Heart left ventricle (tissue), 16 donors: Measurements from ENCODE around the gene TBXA2R. TPM values are rescaled to one million over a fixed set of nuclear protein-coding genes. Genes with fewer than 3 reads are reported as not detected.

ENCODE experiments used
- ATAC-seq, 4 donors: fragments of 200-7000 bp; cut with Tn5 transposase; one replicate each; pipeline ENCODE4 v1.9.1; 2020 to 2022; ENCODE audit warnings: moderate library complexity in 4 of 4, mild to moderate bottlenecking in 3 of 4, moderate number of reproducible peaks in 1 of 4
- DNase-seq, 5 donors: peaks; one replicate each; pipeline ENCODE4 v3.0.0-alpha.2; 2020
- H3K27ac ChIP-seq, 12 donors: fragments of 200-600 bp; sonication (generic) in 4 of 12; one replicate each; pipeline versions ENCODE4 v1.5.0 to v1.8.0; 2016 to 2022; ENCODE audit warnings: mild to moderate bottlenecking in 2 of 12
- H3K27me3 ChIP-seq, 9 donors: fragments of 200-600 bp; sonication (generic) in 2 of 9; one replicate each; pipeline versions ENCODE4 v1.5.1 to v1.8.0; 2016 to 2022; ENCODE audit warnings: mild to moderate bottlenecking in 3 of 9
- H3K36me3 ChIP-seq, 9 donors: fragments of 200-600 bp; sonication (generic) in 2 of 9; one replicate each; pipeline versions ENCODE4 v1.5.0 to v1.8.0; 2018 to 2022; ENCODE audit warnings: mild to moderate bottlenecking in 2 of 9
- H3K4me1 ChIP-seq, 12 donors: fragments of 200-600 bp; sonication (generic) in 4 of 12; one replicate each; pipeline versions ENCODE4 v1.5.0 to v1.8.0; 2016 to 2022; ENCODE audit warnings: mild to moderate bottlenecking in 3 of 12
- H3K4me3 ChIP-seq, 12 donors: fragments of 200-600 bp; sonication (generic) in 4 of 12; one replicate each; pipeline versions ENCODE4 v1.5.0 to v1.8.0; 2017 to 2022; ENCODE audit warnings: mild to moderate bottlenecking in 9 of 12, moderate library complexity in 4 of 12
- H3K9me3 ChIP-seq, 12 donors: fragments of 200-600 bp; sonication (generic) in 4 of 12; one replicate each; pipeline versions ENCODE4 v1.5.0 to v1.8.0; 2016 to 2022; ENCODE audit warnings: mild to moderate bottlenecking in 1 of 12
- POLR2A ChIP-seq, 2 donors: fragments of 450-650 bp; IDR thresholded peaks; one replicate each; pipeline ENCODE4 v1.6.1; 2017; ENCODE audit warnings: antibody characterized with exemption in 2 of 2, mild to moderate bottlenecking in 2 of 2, moderate library complexity in 2 of 2
- WGBS, 4 donors: extraction: QIAGEN DNeasy Blood & Tissue Kit in 2 of 4; methylation state at CpG; one replicate each; pipeline versions ENCODE4 v1.1.5 to v1.1.7; 2013 to 2018; 5-methylcytosine and 5-hydroxymethylcytosine counted together
- intact Hi-C, 10 donors: fragments of 100-400 bp; cut with DNase I; formaldehyde crosslinking; loops; one replicate each; pipeline versions ENCODE4 v1.11.1 to v1.14.2; 2022
- polyA plus RNA-seq, 2 donors: library from polyadenylated mRNA; stranded (reverse); fragments of 200-250 nt; gene quantifications; one replicate each; pipeline ENCODE4 v1.2.3, GENCODE V29; 2013
- total RNA-seq, 9 donors: library from RNA; depleted of rRNA in 2 of 9; stranded (reverse); fragments of >200 nt in 2 of 9; fragmentation: NEBNext Ultra II Directional in 3 of 9; extraction: Animal tissue kit (Norgen Biotek cat#: 25700) in 3 of 9; gene quantifications; one replicate each; pipeline versions ENCODE4 v1.1.0 to v1.2.4, GENCODE V29; 2016 to 2023
- TF ChIP-seq, protein P1 (sequence below), 12 donors: fragments of 200-600 bp; sonication (generic) in 4 of 12; IDR thresholded peaks; one replicate each; pipeline versions ENCODE4 v1.5.0 to v1.8.0; 2018 to 2022; ENCODE audit warnings: antibody characterized with exemption in 12 of 12, mild to moderate bottlenecking in 5 of 12
- donor health status: ischemic (EF 13 %, LVEDD 7.1; RV severe dilation, severe dysfunction).
- donor health status: healthy with polysubstance abuse.
- donor health status: DM: no; HTN: yes; CAD: no.
- donor health status: DM: no; HTN: no; CAD: no.
- donor health status: ischemic (EF 25% LVEDD 6.9; RV normal size, moderate dysfunction).
- donor health status: ischemic (EF 25% LVEDD 5.7; RV mildly dilated, moderate dysfunction).
- donor health status: healthy.
- donor health status: DM: yes; HTN: yes; CAD: no.
- donor health status: ischemic (EF 35%, LVEDD 5.7; RV mildly dilated, moderate dysfunction).
- donor health status: nonischemic (EF 11% LVEDD 7.7; RV severe dilation, severe dysfunction).
- donor health status: DM: yes; HTN: yes; CAD: no.
- donor health status: PGD.
- donor health status: ischemic (EF 29% LVEDD 5.4; RV normal size, mild dysfunction).
- donor health status: nonischemic (EF 23%, LVEDD 6.1; RV moderate dilation, normal function).

The TBXA2R gene
- total and polyA plus RNA-seq, 11 donors = 1.9 to 5.1 (median 2.9) TPM

DNA sequence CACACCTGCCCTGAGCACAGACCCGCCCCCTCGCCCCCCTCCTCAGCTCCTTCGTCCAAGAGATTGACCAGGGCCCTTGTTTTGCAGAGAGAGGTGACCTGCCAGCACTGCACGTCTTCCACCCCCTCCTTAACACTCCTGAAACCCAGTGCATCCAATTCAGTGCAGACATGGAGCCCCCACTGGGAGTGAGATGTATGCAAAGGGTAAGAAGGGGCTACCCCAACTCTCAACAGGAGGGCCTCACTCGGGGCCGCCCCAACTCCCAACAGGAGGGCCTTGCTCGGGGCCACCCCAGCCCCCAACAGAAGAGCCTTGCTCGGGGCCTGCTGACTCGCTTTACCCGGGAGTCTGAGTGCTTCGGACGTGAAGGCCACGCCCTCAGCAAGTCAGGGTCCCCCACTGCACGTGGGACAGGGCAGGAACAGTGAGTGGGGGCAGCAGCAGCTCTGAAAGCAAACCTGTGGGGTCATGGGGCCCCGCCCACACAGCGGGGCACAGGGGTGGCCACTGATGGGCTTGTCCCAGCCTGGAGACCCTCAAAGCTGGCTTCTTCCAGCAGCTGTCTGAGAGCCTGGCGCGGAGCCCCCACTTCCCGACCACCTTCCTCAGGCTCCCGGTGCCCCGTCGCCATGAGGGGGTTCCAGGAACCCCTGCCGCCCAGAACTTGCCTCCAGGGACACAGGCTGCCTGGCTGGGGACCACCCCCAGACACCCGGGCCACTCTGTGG is 14.3 kb upstream of the TBXA2R start:
- ATAC-seq (no peak), DNase-seq (no peak)
- Histone ChIP-seq H3K36me3 (peaks cover 0 to 59% (median 21%) of the 10 kb centered on the region in 9 donors), H3K4me1 (peaks cover 0 to 38% (median 18%) of the 10 kb centered on the region in 12 donors), H3K27me3 (no peaks in the 10 kb centered on the region), H3K9me3 (no peaks in the 10 kb centered on the region), H3K27ac (no peak overlapping the region), H3K4me3 (no peak overlapping the region)
- intact Hi-C loops = no loop called here
- WGBS, 4 donors = 88 to 90% (median 88%) methylated on average over 22 to 24 of the region's 24 CpGs
- TF ChIP-seq POLR2A (IDR thresholded peaks at IDR 0.05) = no peak
- TF ChIP-seq, protein P1, sequence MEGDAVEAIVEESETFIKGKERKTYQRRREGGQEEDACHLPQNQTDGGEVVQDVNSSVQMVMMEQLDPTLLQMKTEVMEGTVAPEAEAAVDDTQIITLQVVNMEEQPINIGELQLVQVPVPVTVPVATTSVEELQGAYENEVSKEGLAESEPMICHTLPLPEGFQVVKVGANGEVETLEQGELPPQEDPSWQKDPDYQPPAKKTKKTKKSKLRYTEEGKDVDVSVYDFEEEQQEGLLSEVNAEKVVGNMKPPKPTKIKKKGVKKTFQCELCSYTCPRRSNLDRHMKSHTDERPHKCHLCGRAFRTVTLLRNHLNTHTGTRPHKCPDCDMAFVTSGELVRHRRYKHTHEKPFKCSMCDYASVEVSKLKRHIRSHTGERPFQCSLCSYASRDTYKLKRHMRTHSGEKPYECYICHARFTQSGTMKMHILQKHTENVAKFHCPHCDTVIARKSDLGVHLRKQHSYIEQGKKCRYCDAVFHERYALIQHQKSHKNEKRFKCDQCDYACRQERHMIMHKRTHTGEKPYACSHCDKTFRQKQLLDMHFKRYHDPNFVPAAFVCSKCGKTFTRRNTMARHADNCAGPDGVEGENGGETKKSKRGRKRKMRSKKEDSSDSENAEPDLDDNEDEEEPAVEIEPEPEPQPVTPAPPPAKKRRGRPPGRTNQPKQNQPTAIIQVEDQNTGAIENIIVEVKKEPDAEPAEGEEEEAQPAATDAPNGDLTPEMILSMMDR (IDR thresholded peaks at IDR 0.05) = no peak

DNA sequence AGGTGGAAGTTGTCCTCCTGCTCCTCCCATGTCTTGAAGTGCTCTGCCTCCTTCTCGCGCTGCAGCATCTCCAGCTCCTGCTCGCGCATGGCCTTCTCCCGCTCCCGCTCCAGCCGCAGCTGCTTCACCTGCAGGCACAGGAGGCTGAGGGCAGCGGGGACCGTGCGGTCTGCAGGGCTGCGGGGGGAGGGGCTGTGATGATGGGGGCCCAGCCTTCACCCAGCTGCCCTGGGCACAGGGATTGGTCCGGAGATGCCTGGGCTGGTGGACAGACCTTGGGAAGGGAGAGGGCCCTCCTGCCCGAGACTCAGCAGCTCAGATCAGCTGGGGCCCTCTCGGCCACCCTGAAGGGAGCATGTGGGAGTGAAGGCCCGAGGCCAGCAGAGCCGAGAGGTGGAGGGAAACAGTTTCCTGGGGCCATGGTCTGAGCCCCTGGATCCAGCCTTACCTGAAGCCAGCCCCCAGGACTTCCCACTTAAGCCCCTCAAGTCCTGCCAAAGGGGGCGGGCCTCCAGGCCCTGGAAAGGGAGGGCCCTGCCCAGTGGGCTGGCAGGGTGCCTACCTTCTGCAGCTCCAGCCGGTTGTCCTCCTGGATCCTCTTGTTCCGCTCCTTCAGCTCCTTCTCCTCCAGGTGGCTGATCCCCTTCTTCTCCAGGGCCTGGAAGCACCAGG is 13.6 kb upstream of the TBXA2R start:
- Histone ChIP-seq H3K4me3 (no peak overlapping the region), H3K27me3 (no peaks in the 10 kb centered on the region), H3K9me3 (no peaks in the 10 kb centered on the region), H3K36me3 (peaks cover 0 to 66% (median 25%) of the 10 kb centered on the region in 9 donors), H3K27ac (no peak overlapping the region), H3K4me1 (peaks cover 0 to 31% (median 11%) of the 10 kb centered on the region in 12 donors)
- no peak for TF ChIP-seq POLR2A (IDR thresholded peaks at IDR 0.05)
- TF ChIP-seq, protein P1 (IDR thresholded peaks at IDR 0.05) = no peak
- 83 to 88% (median 85%) methylated on average over 14 to 19 of the region's 19 CpGs for WGBS, 4 donors
- DNase-seq (no peak), ATAC-seq (no peak)
- intact Hi-C loops = no loop called here

DNA sequence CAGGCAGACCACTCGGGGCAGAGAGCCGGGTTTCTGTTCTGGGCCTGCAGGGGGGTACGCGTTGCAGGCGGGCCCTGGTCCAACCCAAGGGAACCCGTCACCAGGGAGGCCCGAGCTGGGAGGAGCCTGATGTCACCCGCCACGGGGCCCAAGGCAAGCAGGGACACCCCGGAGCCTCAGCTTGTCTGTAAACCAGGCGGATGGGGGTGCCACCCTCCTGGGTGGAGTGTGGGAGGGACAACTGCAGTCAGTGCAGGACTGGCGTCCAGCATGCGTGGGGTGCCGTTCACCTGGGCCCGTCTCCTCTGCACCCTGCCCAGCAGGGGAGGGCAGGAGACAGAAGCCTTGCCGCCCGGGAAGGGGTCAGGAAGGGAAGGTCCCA is 12.9 kb upstream of the TBXA2R start:
- no peak for DNase-seq

More for the DNA sequence above, 12.9 kb upstream of the TBXA2R start:
- Histone ChIP-seq H3K27ac (no peak overlapping the region), H3K36me3 (peaks cover 0 to 67% (median 25%) of the 10 kb centered on the region in 9 donors), H3K4me3 (no peak overlapping the region), H3K27me3 (no peaks in the 10 kb centered on the region), H3K4me1 (peaks cover 0 to 24% (median 7%) of the 10 kb centered on the region in 12 donors), H3K9me3 (no peaks in the 10 kb centered on the region)
- 89 to 92% (median 91%) methylated on average over 8 to 17 of the region's 17 CpGs for WGBS, 4 donors
- ATAC-seq = no peak
- TF ChIP-seq, protein P1 (IDR thresholded peaks at IDR 0.05) = no peak
- TF ChIP-seq POLR2A (IDR thresholded peaks at IDR 0.05) = no peak
- intact Hi-C loops = loop anchor here in 9 of 10 donors (2.0 to 10.0 kb wide), 10 partner anchors 33 to 317 kb away; partner anchors contain the start of genes MFSD12 (in 3 of the 9), GIPC3 (in 1 of the 9) and HMG20B (in 1 of the 9)
